Body of pancreas (tissue), 4 donors: ENCODE measurements around the gene LGR6. TPM values are rescaled to one million over a fixed set of nuclear protein-coding genes. Genes with fewer than 3 reads are reported as not detected.
"Not testable (repeated sequence)": the region's sequence is repeated elsewhere in the genome, so short reads cannot be mapped to it uniquely, and the experiment has no call there.

Source experiments
- ATAC-seq: fragments of 150-250 bp; one replicate; pipeline ENCODE4 v1.9.1; 2016
- DNase-seq, 4 donors: peaks; one replicate each; pipeline ENCODE4 v3.0.0-alpha.2; 2019
- H3K27ac ChIP-seq, 4 donors: fragments of 200-600 bp; sonication (generic); 1 replicate in 3 of 4; 2 replicates in 1 of 4; pipeline versions ENCODE4 v1.5.1 to v1.6.1; 2016 to 2019; ENCODE audit warnings: mild to moderate bottlenecking in 1 of 4, mixed read lengths in 1 of 4, moderate library complexity in 1 of 4
- H3K27me3 ChIP-seq, 2 donors: fragments of 200-600 bp; sonication (generic); one replicate each; pipeline ENCODE4 v1.6.0; 2016; ENCODE audit warnings: mild to moderate bottlenecking in 1 of 2
- H3K36me3 ChIP-seq, 2 donors: fragments of 200-600 bp; sonication (generic); replicated peaks in 1 of 2; 2 replicates each; pipeline ENCODE4 v1.5.1; 2016; ENCODE audit warnings: low read depth in 2 of 2; ENCODE audit not compliant: insufficient read depth in 1 of 2
- H3K4me1 ChIP-seq: fragments of 200-600 bp; sonication (generic); one replicate; pipeline ENCODE4 v1.6.0; 2016
- H3K4me3 ChIP-seq, 2 donors: fragments of 200-600 bp; sonication (generic); 1 replicate in 1 of 2; 2 replicates in 1 of 2; pipeline ENCODE4 v1.5.1; 2016 to 2019
- H3K9me3 ChIP-seq, 3 donors: fragments of 200-600 bp; sonication (generic); 1 replicate in 2 of 3; 2 replicates in 1 of 3; pipeline ENCODE4 v1.5.1; 2016
- POLR2A ChIP-seq, 3 donors: fragments of 450-650 bp; IDR thresholded peaks; one replicate each; pipeline ENCODE4 v1.6.1; 2016; ENCODE audit warnings: antibody characterized with exemption in 3 of 3, mild to moderate bottlenecking in 2 of 3
- WGBS, 2 donors: methylation state at CpG; one replicate each; pipeline ENCODE4 v1.1.5; 2017; 5-methylcytosine and 5-hydroxymethylcytosine counted together
- intact Hi-C: fragments of 100-400 bp; cut with DNase I; formaldehyde crosslinking; loops from one replicate; pipeline ENCODE4 v1.15.1; 2023
- total RNA-seq, 2 donors: library from RNA; depleted of rRNA; stranded (reverse); fragments of >200 nt; gene quantifications; one replicate each; pipeline ENCODE4 v1.1.0, GENCODE V29; 2016
- TF ChIP-seq, protein P1 (sequence below), 7 experiments: fragments of 450-650 bp in 4 of 7; fragments of 200-600 bp in 3 of 7; sonication (generic) in 3 of 7; IDR thresholded peaks; one replicate each; pipeline ENCODE4 v1.5.1; 2016 to 2019; ENCODE audit warnings: antibody characterized with exemption in 7 of 7

The LGR6 gene
- total RNA-seq, 2 donors from 2014 or later, result 0.52 TPM; not detected in 1

DNA sequence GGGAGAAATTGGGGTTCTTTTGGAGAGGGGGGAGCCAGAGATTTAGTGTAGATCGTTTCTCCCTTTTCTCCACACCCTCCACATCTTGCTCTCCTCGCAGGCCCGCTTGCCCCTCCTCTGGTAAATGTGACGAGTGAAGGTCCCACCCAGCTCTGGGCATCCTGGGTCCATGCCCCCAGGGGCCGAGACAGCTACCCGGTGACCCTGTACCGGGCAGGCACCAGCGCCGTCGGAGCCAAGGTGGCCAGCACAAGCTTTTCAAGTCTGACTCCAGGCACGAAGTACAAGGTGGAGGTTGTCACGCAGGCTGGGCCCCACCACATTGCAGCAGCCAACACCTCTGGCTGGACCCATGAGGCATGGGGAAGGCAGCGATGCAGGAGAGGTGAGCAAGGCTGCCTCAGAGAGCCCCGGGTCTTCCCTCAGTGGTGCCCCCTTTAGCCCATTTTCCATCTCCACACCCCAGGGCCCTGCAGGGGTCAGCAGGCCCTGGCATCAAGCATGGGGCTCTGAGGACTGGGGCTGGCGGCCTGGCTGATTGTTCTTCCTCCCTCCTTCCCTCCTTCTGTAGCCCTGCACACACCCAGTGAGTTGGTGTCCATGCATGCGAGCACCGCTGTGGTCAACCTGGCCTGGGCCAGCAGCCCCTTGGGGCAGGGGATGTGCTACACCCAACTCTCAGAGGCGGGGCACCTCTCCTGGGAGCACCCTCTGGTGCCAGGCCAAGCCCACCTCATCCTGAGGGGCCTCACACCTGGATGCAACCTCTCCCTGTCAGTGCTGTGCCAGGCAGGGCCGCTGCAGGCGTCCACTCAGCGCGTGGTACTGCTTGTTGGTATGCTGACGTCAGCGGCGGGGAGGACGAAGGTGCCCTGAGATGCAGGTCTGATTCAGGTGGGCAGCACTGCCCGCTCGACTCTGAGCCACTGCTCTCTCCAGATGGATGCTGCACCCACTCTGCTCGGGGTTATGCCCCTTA lies 16.4 kb upstream of the LGR6 start:
- H3K27ac ChIP-seq, result no peak overlapping the region
- 78 to 81% methylated on average over 14 to 29 of the region's 29 CpGs for WGBS, 2 donors
- DNase-seq (no peak), ATAC-seq (no peak)
- no peak for TF ChIP-seq POLR2A (IDR thresholded peaks at IDR 0.05)
- TF ChIP-seq, protein P1, sequence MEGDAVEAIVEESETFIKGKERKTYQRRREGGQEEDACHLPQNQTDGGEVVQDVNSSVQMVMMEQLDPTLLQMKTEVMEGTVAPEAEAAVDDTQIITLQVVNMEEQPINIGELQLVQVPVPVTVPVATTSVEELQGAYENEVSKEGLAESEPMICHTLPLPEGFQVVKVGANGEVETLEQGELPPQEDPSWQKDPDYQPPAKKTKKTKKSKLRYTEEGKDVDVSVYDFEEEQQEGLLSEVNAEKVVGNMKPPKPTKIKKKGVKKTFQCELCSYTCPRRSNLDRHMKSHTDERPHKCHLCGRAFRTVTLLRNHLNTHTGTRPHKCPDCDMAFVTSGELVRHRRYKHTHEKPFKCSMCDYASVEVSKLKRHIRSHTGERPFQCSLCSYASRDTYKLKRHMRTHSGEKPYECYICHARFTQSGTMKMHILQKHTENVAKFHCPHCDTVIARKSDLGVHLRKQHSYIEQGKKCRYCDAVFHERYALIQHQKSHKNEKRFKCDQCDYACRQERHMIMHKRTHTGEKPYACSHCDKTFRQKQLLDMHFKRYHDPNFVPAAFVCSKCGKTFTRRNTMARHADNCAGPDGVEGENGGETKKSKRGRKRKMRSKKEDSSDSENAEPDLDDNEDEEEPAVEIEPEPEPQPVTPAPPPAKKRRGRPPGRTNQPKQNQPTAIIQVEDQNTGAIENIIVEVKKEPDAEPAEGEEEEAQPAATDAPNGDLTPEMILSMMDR (IDR thresholded peaks at IDR 0.05), result no peak
- no peaks in the 10 kb centered on the region for H3K27me3 ChIP-seq
- no peak overlapping the region for H3K4me3 ChIP-seq
- intact Hi-C loops, result no loop called here
- H3K36me3 ChIP-seq, result no peaks in the 10 kb centered on the region
- no peaks in the 10 kb centered on the region for H3K9me3 ChIP-seq
- no peaks in the 10 kb centered on the region for H3K4me1 ChIP-seq

DNA sequence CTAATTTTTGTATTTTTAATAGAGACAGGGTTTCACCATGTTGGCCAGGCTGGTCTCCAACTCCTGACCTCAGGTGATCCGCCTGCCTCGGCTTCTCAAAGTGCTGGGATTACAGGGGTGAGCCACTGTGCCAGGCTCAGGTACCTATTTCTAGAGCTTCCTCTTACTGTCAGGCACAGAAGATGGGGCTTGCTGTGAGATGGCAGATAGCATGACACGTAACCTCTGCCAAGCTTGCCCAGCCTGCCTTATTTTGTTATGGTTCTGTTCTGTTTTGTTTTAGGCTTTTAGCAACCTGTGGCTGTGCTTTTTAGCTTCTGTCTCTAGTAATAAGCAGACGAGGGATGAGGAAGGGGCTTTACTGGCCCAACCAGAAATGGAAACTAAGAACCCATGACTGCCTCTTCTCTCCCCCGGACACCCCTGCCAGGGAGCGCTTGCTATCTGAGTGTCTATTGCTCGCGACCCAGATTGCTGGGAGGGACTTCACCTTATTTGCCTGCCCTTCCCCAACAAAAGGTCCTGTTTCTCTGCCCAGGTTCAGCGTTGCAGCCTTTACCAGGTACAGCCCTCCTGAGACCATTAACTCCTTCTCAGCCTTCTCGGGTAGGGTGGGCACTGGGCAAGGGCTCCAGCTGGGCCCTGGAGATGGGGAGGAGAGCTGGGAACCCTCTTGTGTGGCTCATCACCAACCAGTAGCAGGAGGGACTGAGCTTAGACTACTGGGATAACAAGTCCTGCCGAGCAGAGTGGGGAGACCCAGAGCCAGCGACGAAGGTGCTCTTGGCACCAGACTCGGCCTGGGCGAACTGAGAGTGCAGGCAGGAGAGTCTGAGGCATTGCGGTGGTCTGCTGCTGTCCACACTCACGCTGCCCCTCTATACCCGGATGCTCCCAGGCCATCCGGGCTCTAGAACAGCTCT lies 13.5 kb upstream of the LGR6 start:
- no peak for TF ChIP-seq POLR2A (IDR thresholded peaks at IDR 0.05)
- TF ChIP-seq, protein P1 (IDR thresholded peaks at IDR 0.05), result no peak
- Histone ChIP-seq H3K36me3 (no peaks in the 10 kb centered on the region), H3K4me3 (no peak overlapping the region), H3K4me1 (no peaks in the 10 kb centered on the region), H3K27me3 (no peaks in the 10 kb centered on the region), H3K27ac (no peak overlapping the region), H3K9me3 (no peaks in the 10 kb centered on the region)
- DNase-seq, result no peak
- ATAC-seq, result no peak
- intact Hi-C loops, result no loop called here
- WGBS, 2 donors, result 58 to 73% methylated on average over 12 to 19 of the region's 19 CpGs

DNA sequence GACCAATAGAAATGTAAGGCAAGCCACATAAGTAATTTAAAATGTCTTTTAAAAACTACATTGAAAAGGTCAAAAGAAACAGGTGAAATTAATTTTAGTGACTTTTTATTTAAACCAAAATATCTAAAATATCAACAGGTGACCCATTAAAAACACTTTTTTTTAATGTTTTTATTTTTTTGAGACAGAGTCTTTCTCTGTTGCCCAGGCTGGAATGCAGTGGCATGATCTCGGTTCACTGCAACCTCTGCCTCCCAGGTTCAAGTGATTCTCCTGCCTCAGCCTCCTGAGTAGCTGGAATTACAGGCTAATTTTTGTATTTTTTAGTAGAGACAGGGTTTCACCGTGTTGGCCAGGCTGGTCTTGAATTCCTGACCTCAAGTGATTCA lies 12.9 kb upstream of the LGR6 start:
- WGBS, 2 donors, result 43 to 62% methylated on average over 2 of the region's 2 CpGs
- H3K9me3 ChIP-seq, H3K27ac ChIP-seq, H3K4me1 ChIP-seq, H3K36me3 ChIP-seq, H3K4me3 ChIP-seq, intact Hi-C loops, DNase-seq, H3K27me3 ChIP-seq, ATAC-seq: not testable (repeated sequence)

DNA sequence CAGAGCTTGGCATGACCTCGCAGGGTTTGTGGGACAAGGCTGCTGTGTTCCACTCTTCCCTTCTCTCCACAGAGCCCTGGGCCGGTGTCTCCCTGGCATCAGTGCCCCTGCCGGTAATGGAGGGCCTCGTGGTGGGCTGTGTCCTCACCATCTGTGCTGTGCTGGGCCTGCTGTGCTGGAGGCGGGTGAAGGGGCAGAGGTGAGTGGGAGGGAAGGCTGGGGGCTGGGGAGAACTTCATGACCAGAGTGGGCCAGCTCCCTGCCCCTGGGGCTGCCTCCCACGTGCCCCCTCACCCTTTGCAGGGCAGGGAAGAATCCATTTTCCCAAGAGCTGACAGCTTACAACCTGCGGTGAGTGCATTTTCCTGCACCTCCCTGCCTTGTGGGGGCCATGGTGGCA lies 12.0 kb upstream of the LGR6 start:
- TF ChIP-seq, protein P1 (IDR thresholded peaks at IDR 0.05), result no peak
- no peak for TF ChIP-seq POLR2A (IDR thresholded peaks at IDR 0.05)
- no peaks in the 10 kb centered on the region for H3K9me3 ChIP-seq
- ATAC-seq, result no peak
- WGBS, 2 donors, result 69% methylated on average over 7 of the region's 7 CpGs; no CpG with 5 or more reads in 1 of the 2 donors
- intact Hi-C loops, result no loop called here
- H3K4me1 ChIP-seq, result no peaks in the 10 kb centered on the region
- no peak overlapping the region for H3K27ac ChIP-seq
- no peak for DNase-seq
- no peaks in the 10 kb centered on the region for H3K36me3 ChIP-seq
- no peaks in the 10 kb centered on the region for H3K27me3 ChIP-seq
- no peak overlapping the region for H3K4me3 ChIP-seq
